ENCODE data around the gene KCTD13.

Gene KCTD13

DNA sequence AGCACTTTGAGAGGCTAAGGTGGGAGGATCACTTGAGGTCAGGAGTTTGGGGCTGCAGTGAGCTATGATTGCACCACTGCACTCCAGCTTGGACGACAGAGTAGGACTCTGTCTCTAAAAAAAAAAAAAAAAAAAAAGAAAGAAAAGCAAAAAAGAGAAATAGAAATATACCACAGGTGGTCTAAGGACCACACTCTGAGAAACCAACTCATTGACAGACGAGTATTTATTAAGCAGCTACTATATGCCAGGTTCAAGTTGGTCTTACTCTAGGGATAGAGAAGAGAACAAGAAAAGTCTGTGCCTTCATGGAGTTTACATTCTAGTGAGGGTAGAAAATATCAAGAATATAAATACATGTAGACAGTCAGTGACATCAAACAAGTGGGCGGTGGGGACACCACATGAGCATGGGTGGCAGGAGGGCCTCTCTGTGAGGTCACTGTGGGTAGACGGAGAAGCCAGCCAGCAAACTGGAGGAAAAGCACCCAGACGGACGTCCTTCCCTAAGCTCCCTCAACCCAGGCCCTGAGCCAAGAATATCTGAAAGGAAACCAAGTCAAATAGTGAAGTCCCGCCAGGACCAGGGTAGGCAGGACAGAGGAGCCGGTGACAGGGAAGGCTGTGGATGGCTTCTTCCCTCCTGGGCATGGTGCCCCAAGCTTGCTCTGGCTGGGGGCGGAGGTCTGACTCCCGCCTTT, 67.7 kb downstream of the KCTD13 start:
- no peak for DNase-seq (ENCODE audit: low read depth, low spot score)
- no peak overlapping the region for H3K27ac ChIP-seq

DNA sequence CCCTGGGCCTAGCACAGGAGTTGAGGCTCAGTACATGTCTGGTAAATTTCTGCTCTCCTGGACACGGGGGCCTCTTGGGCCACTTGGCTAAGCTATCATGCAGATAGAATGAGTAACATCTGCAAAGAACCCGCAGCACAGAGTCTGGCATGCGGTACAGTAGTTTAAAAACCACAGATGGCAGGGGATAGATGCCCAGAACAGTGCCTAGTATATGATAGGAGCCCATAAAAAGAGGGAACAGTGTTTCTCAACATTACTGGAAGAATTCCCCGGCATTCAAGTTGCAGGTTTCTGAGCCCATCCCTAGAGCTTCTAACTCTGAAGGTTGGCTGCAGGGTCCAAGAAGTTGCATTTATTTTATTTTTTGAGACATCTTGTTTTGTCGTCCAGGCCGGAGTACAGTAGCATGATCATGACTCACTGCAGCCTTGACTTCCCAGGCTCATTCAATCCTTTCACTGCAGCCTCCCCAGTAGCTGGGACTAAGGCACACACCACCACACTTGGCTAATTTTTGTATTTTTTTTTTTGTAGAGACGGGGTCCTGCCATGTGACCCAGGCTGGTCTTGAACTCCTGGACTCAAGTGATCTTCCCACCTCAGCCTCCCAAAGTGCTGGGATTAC, 68.8 kb downstream of the KCTD13 start:
- no peak for DNase-seq (ENCODE audit: low read depth, low spot score)
- H3K27ac ChIP-seq: no peak overlapping the region
